ENCODE measurements around the gene TIAM2. TPM values are rescaled to one million over a fixed set of nuclear protein-coding genes. Genes with fewer than 3 reads are reported as not detected.

TIAM2 gene
- total RNA-seq, 4 donors from 2014 or later, result 4.2 to 12.7 (median 7.5) TPM

- Histone ChIP-seq H3K4me3 (no peak overlapping the region), H3K4me1 (no peaks in the 10 kb centered on the region), H3K36me3 (no peaks in the 10 kb centered on the region), H3K9me3 (no peaks in the 10 kb centered on the region), H3K27ac (peak overlapping the region in 3 of 4 donors; percentile 3 to 69 (median 20)), H3K27me3 (no peaks in the 10 kb centered on the region)
- in situ Hi-C loops (cut with MboI; ENCODE audit: low pct_ligation_motif_present in 1 of 4, low pct_unique_long_range_greater_than_20kb in 1 of 4, low sequenced_read_pairs in 3 of 4), result loop anchor here (5.0 to 10.0 kb wide), 4 partner anchors 64 to 324 kb away; no protein-coding TSS in a partner anchor
- TF ChIP-seq POLR2AphosphoS5 (IDR thresholded peaks at IDR 0.05) (no peak), POLR2A (IDR thresholded peaks at IDR 0.05) (no peak), EP300 (IDR thresholded peaks at IDR 0.05; ENCODE audit: low read depth) (no peak), CTCF (IDR thresholded peaks at IDR 0.05) (peak; percentile 55 to 63 (median 59))
- intact Hi-C loops (cut with DNase I; ENCODE audit: low total_unique reads), result loop anchor here (5.0 to 10.0 kb wide), 2 partner anchors 324 to 381 kb away; no protein-coding TSS in a partner anchor
- WGBS, 2 donors (ENCODE audit: low coverage in 1 of 2), result 79 to 91% methylated on average over 1 to 30 of the region's 30 CpGs
- peak; percentile 42 for DNase-seq
Observed at GRCh38 chr6:155248008-155249001, 253.2 kb downstream of the TIAM2 start.

GRCh38 chr6:155250701-155251381 lies 255.7 kb downstream of the TIAM2 start:
- H3K27me3 ChIP-seq, result no peaks in the 10 kb centered on the region
- no peak overlapping the region for H3K27ac ChIP-seq
- peaks cover 0 to 12% (median 0%) of the 10 kb centered on the region in 4 donors for H3K36me3 ChIP-seq
- no peaks in the 10 kb centered on the region for H3K4me1 ChIP-seq
- TF ChIP-seq EP300 (IDR thresholded peaks at IDR 0.05; ENCODE audit: low read depth) (no peak), POLR2AphosphoS5 (IDR thresholded peaks at IDR 0.05) (no peak), POLR2A (IDR thresholded peaks at IDR 0.05) (no peak), CTCF (IDR thresholded peaks at IDR 0.05) (no peak)
- DNase-seq, result no peak
- intact Hi-C loops (cut with DNase I; ENCODE audit: low total_unique reads) (loop anchor here (5.0 kb wide), 1 partner anchor 74 kb away; no protein-coding TSS in a partner anchor), in situ Hi-C loops (cut with MboI; ENCODE audit: low pct_ligation_motif_present in 1 of 4, low pct_unique_long_range_greater_than_20kb in 1 of 4, low sequenced_read_pairs in 3 of 4) (loop anchor here in 1 of 4 donors (25.0 kb wide), 1 partner anchor 314 kb away; no protein-coding TSS in a partner anchor)
- H3K4me3 ChIP-seq, result no peak overlapping the region
- no peaks in the 10 kb centered on the region for H3K9me3 ChIP-seq
- WGBS, 2 donors (ENCODE audit: low coverage in 1 of 2), result 83 to 85% methylated on average over 3 to 10 of the region's 10 CpGs

GRCh38 chr6:155252581-155252980 lies 257.5 kb downstream of the TIAM2 start:
- DNase-seq, result no peak
- Histone ChIP-seq H3K27me3 (no peaks in the 10 kb centered on the region), H3K27ac (no peak overlapping the region), H3K4me3 (no peak overlapping the region), H3K4me1 (no peaks in the 10 kb centered on the region), H3K9me3 (no peaks in the 10 kb centered on the region), H3K36me3 (peaks cover 0 to 16% (median 3%) of the 10 kb centered on the region in 4 donors)
- intact Hi-C loops (cut with DNase I; ENCODE audit: low total_unique reads) (loop anchor here (5.0 kb wide), 1 partner anchor 75 kb away; no protein-coding TSS in a partner anchor), in situ Hi-C loops (cut with MboI; ENCODE audit: low pct_ligation_motif_present in 1 of 4, low pct_unique_long_range_greater_than_20kb in 1 of 4, low sequenced_read_pairs in 3 of 4) (loop anchor here in 1 of 4 donors (25.0 kb wide), 1 partner anchor 315 kb away; no protein-coding TSS in a partner anchor)
- TF ChIP-seq EP300 (IDR thresholded peaks at IDR 0.05; ENCODE audit: low read depth) (no peak), POLR2A (IDR thresholded peaks at IDR 0.05) (no peak), POLR2AphosphoS5 (IDR thresholded peaks at IDR 0.05) (no peak), CTCF (IDR thresholded peaks at IDR 0.05) (no peak)
- 92 to 95% methylated on average over 2 to 8 of the region's 8 CpGs for WGBS, 2 donors (ENCODE audit: low coverage in 1 of 2)

Measured in transverse colon (tissue), 4 donors.